NB4 (cell line): ENCODE data around the gene ZNF423.

ENCODE experiments used
- DNase-seq: peaks from one replicate; pipeline ENCODE4 v3.0.0; 2010; ENCODE audit warnings: low read depth
- H3K4me3 ChIP-seq: one replicate; pipeline ENCODE4 v1.5.1; 2011; ENCODE audit warnings: mild to moderate bottlenecking, low read depth, low read length, moderate library complexity
- MYC ChIP-seq: IDR thresholded peaks from 2 replicates; pipeline ENCODE4 v1.6.1; 2011; ENCODE audit warnings: low read depth, low read length
- POLR2A ChIP-seq: IDR thresholded peaks from 2 replicates; pipeline ENCODE4 v1.6.1; 2011; ENCODE audit warnings: mild to moderate bottlenecking; ENCODE audit not compliant: insufficient read length; ENCODE audit errors: extremely low read depth
- TF ChIP-seq, protein P1 (sequence below): IDR thresholded peaks from one replicate; pipeline ENCODE4 v1.5.1; 2012; ENCODE audit warnings: low read depth, low read length
- TF ChIP-seq, protein P2 (sequence below): IDR thresholded peaks from 2 replicates; pipeline ENCODE4 v1.6.1; 2011; ENCODE audit warnings: low read depth, low read length

Gene ZNF423

DNA sequence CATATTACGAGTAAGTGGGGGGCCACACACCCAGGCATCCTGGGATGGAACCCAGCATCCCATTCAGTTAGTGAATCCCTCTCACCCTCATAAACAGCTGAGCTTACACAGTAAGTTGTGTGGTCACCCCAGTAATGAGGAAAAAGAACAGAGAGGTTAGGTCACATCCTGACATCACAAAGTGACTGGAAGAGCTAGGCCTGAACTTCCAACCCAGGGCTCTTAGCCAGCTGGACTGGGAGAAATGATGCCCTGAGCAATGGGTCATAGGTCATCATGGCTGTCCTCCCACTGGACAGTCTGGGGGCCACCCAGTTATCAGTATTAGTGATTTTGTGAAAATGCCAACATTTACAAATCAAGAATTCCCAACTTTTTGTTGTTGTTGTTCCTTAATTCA lies 205.3 kb downstream of the ZNF423 start:
- TF ChIP-seq POLR2A (no peak), MYC (no peak)
- TF ChIP-seq, protein P1, sequence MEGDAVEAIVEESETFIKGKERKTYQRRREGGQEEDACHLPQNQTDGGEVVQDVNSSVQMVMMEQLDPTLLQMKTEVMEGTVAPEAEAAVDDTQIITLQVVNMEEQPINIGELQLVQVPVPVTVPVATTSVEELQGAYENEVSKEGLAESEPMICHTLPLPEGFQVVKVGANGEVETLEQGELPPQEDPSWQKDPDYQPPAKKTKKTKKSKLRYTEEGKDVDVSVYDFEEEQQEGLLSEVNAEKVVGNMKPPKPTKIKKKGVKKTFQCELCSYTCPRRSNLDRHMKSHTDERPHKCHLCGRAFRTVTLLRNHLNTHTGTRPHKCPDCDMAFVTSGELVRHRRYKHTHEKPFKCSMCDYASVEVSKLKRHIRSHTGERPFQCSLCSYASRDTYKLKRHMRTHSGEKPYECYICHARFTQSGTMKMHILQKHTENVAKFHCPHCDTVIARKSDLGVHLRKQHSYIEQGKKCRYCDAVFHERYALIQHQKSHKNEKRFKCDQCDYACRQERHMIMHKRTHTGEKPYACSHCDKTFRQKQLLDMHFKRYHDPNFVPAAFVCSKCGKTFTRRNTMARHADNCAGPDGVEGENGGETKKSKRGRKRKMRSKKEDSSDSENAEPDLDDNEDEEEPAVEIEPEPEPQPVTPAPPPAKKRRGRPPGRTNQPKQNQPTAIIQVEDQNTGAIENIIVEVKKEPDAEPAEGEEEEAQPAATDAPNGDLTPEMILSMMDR: no peak
- TF ChIP-seq, protein P2, sequence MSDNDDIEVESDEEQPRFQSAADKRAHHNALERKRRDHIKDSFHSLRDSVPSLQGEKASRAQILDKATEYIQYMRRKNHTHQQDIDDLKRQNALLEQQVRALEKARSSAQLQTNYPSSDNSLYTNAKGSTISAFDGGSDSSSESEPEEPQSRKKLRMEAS: no peak
- no peak overlapping the region for H3K4me3 ChIP-seq
- DNase-seq: no peak

DNA sequence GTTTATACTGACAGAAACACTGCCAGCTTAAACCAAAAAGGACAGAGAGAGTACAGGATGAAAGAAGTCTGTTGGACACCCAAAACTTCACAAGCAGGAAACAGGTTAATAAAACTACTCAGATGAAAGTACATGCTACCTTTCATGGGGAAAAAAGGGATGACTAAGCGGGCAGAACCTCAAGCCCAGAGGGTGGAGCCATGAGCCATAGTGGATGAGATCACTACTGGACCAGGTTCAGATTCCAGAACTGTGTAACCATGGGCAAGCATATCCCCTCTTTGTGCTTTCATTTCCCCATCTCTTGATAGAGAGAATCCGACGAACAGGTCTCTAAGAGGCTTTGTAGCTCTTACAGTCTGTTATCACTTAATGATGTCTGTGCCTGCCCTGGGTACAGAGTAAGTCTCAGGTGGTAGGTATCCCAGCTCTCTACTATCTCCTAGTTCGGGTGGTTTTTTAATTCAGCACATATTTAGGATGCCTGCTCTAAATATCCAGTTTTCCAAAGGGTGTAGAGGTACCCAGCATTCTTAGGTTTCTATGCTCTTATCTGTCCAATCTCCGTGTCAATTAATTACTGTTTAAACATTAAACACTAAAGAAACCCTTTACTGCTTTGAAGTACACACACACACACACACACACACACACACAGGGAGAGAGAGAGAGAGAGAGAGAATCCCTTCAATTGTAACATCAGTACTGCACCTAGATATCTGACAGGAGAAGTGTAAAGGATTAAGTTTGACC lies 206.7 kb downstream of the ZNF423 start:
- TF ChIP-seq, protein P1: no peak
- TF ChIP-seq MYC (no peak), POLR2A (no peak)
- TF ChIP-seq, protein P2: no peak
- no peak for DNase-seq

GRCh38 chr16:49647673-49648072 lies 208.2 kb downstream of the ZNF423 start:
- TF ChIP-seq, protein P2: no peak
- TF ChIP-seq, protein P1: no peak
- TF ChIP-seq POLR2A: no peak
- TF ChIP-seq MYC: no peak
- no peak overlapping the region for H3K4me3 ChIP-seq
- no peak for DNase-seq

More for the DNA sequence above, 206.7 kb downstream of the ZNF423 start:
- no peak overlapping the region for H3K4me3 ChIP-seq

GRCh38 chr16:49645263-49645662 lies 210.6 kb downstream of the ZNF423 start:
- TF ChIP-seq, protein P1: no peak
- TF ChIP-seq POLR2A: no peak
- TF ChIP-seq, protein P2: no peak
- no peak for TF ChIP-seq MYC
- no peak for DNase-seq
- H3K4me3 ChIP-seq: no peak overlapping the region

GRCh38 chr16:49644145-49644463 lies 211.8 kb downstream of the ZNF423 start:
- TF ChIP-seq POLR2A (no peak), MYC (no peak)
- TF ChIP-seq, protein P1: peak; percentile 15
- TF ChIP-seq, protein P2: no peak
- H3K4me3 ChIP-seq: no peak overlapping the region
- DNase-seq: peak; percentile 23
